ENCODE measurements around the gene NPEPL1. TPM values are rescaled to one million over a fixed set of nuclear protein-coding genes. Genes with fewer than 3 reads are reported as not detected.

Gene NPEPL1
- total RNA-seq, 2 donors from 2014 or later, result 12.8 to 21.6 TPM

- ATAC-seq (no peak), DNase-seq (ENCODE audit: low spot score in 2 of 2) (peak in 1 of 2 donors; percentile 38)
- peaks cover 0 to 11% of the 10 kb centered on the region in 2 donors for H3K36me3 Mint-ChIP-seq
- H3K9me3 Mint-ChIP-seq, result no peaks in the 10 kb centered on the region
- H3K27ac Mint-ChIP-seq, result peak overlapping the region in 1 of 2 donors; percentile 44
Measured at GRCh38 chr20:58701431-58702160, 9.0 kb downstream of the NPEPL1 start.

- ATAC-seq, result no peak
- H3K27ac Mint-ChIP-seq, result peak overlapping the region in 1 of 2 donors; percentile 44
- H3K9me3 Mint-ChIP-seq, result no peaks in the 10 kb centered on the region
- peak in 1 of 2 donors; percentile 30 for DNase-seq (ENCODE audit: low spot score in 2 of 2)
- H3K36me3 Mint-ChIP-seq, result peaks cover 0 to 11% of the 10 kb centered on the region in 2 donors
Measured at GRCh38 chr20:58702161-58702510, 9.5 kb downstream of the NPEPL1 start.

- DNase-seq (ENCODE audit: low spot score in 2 of 2) (peak in 1 of 2 donors; percentile 41), ATAC-seq (no peak)
- Mint-ChIP-seq H3K36me3 (peaks cover 0 to 11% of the 10 kb centered on the region in 2 donors), H3K9me3 (no peaks in the 10 kb centered on the region), H3K27ac (no peak overlapping the region)
Measured at GRCh38 chr20:58702859-58703648, 10.5 kb downstream of the NPEPL1 start.

GRCh38 chr20:58703765-58704371 is 11.3 kb downstream of the NPEPL1 start:
- H3K27ac Mint-ChIP-seq, result no peak overlapping the region
- peaks cover 0 to 11% of the 10 kb centered on the region in 2 donors for H3K36me3 Mint-ChIP-seq
- H3K9me3 Mint-ChIP-seq, result no peaks in the 10 kb centered on the region
- DNase-seq (ENCODE audit: low spot score in 2 of 2), result peak in 1 of 2 donors; percentile 14
- ATAC-seq, result no peak

- DNase-seq (ENCODE audit: low spot score in 2 of 2) (peak in 1 of 2 donors; percentile 25), ATAC-seq (no peak)
- Mint-ChIP-seq H3K27ac (no peak overlapping the region), H3K9me3 (no peaks in the 10 kb centered on the region), H3K36me3 (peaks cover 0 to 11% of the 10 kb centered on the region in 2 donors)
Measured at GRCh38 chr20:58705208-58705926, 12.8 kb downstream of the NPEPL1 start.

GRCh38 chr20:58706150-58706892 is 13.7 kb downstream of the NPEPL1 start:
- DNase-seq (ENCODE audit: low spot score in 2 of 2) (peak in 1 of 2 donors; percentile 25), ATAC-seq (no peak)
- peaks cover 0 to 11% of the 10 kb centered on the region in 2 donors for H3K36me3 Mint-ChIP-seq
- no peaks in the 10 kb centered on the region for H3K9me3 Mint-ChIP-seq
- no peak overlapping the region for H3K27ac Mint-ChIP-seq

GRCh38 chr20:58706975-58707681 is 14.5 kb downstream of the NPEPL1 start:
- ATAC-seq (no peak), DNase-seq (ENCODE audit: low spot score in 2 of 2) (peak in 1 of 2 donors; percentile 43)
- H3K9me3 Mint-ChIP-seq, result no peaks in the 10 kb centered on the region
- H3K27ac Mint-ChIP-seq, result no peak overlapping the region
- peaks cover 0 to 11% of the 10 kb centered on the region in 2 donors for H3K36me3 Mint-ChIP-seq

- DNase-seq (ENCODE audit: low spot score in 2 of 2), result peak in 1 of 2 donors; percentile 18
- H3K36me3 Mint-ChIP-seq, result peaks cover 0 to 9% of the 10 kb centered on the region in 2 donors
- H3K27ac Mint-ChIP-seq, result no peak overlapping the region
- ATAC-seq, result no peak
- H3K9me3 Mint-ChIP-seq, result no peaks in the 10 kb centered on the region
Measured at GRCh38 chr20:58707770-58708169, 15.2 kb downstream of the NPEPL1 start.

GRCh38 chr20:58708246-58708931 is 15.8 kb downstream of the NPEPL1 start:
- DNase-seq (ENCODE audit: low spot score in 2 of 2), result peak in 1 of 2 donors; percentile 47
- peaks cover 0 to 5% of the 10 kb centered on the region in 2 donors for H3K36me3 Mint-ChIP-seq
- H3K27ac Mint-ChIP-seq, result no peak overlapping the region
- no peaks in the 10 kb centered on the region for H3K9me3 Mint-ChIP-seq
- no peak for ATAC-seq

GRCh38 chr20:58709013-58709702 is 16.6 kb downstream of the NPEPL1 start:
- H3K9me3 Mint-ChIP-seq, result no peaks in the 10 kb centered on the region
- DNase-seq (ENCODE audit: low spot score in 2 of 2) (peak in 1 of 2 donors; percentile 1), ATAC-seq (no peak)
- peaks cover 0 to 1% of the 10 kb centered on the region in 2 donors for H3K36me3 Mint-ChIP-seq
- H3K27ac Mint-ChIP-seq, result peak overlapping the region in 1 of 2 donors; percentile 89

- no peaks in the 10 kb centered on the region for H3K9me3 Mint-ChIP-seq
Measured at GRCh38 chr20:58709703-58710039, 17.1 kb downstream of the NPEPL1 start.

GRCh38 chr20:58710481-58711265 is 18.1 kb downstream of the NPEPL1 start:
- no peak overlapping the region for H3K27ac Mint-ChIP-seq
- ATAC-seq (no peak), DNase-seq (ENCODE audit: low spot score in 2 of 2) (peak; percentile 1 to 41)
- no peaks in the 10 kb centered on the region for H3K36me3 Mint-ChIP-seq
- no peaks in the 10 kb centered on the region for H3K9me3 Mint-ChIP-seq

More at GRCh38 chr20:58709703-58710039, 17.1 kb downstream of the NPEPL1 start:
- H3K27ac Mint-ChIP-seq, result no peak overlapping the region
- no peaks in the 10 kb centered on the region for H3K36me3 Mint-ChIP-seq
- no peak for ATAC-seq
- DNase-seq (ENCODE audit: low spot score in 2 of 2), result peak in 1 of 2 donors; percentile 1

GRCh38 chr20:58711266-58712051 is 18.9 kb downstream of the NPEPL1 start:
- Mint-ChIP-seq H3K27ac (no peak overlapping the region), H3K9me3 (no peaks in the 10 kb centered on the region), H3K36me3 (no peaks in the 10 kb centered on the region)
- DNase-seq (ENCODE audit: low spot score in 2 of 2) (peak; percentile 0 to 34), ATAC-seq (no peak)
